Eye (tissue), 1 donor: Measurements from ENCODE around the gene MEGF10.
A peak's percentile ranks its signal among the peaks of the same experiment; 100 is the strongest.
"Not testable (repeated sequence)": the region's sequence is repeated elsewhere in the genome, so short reads cannot be mapped to it uniquely, and the experiment has no call there.

Experiments
- DNase-seq: peaks from one replicate; pipeline ENCODE4 v3.0.0-alpha.2; 2015

The MEGF10 gene

GRCh38 chr5:127290019-127290945, at the start of gene MEGF10:
MEGF10 (plus strand) TSS chr5:127290796; CDS start chr5:127331309, 40,513 bp downstream.
- DNase-seq = peak; percentile 92

- peak; percentile 20 for DNase-seq
These were observed 47.6 kb upstream of the MEGF10 start for GRCh38 chr5:127243011-127243410.

- no peak for DNase-seq
These were observed 35.8 kb upstream of the MEGF10 start for GRCh38 chr5:127254729-127255284.

GRCh38 chr5:127256886-127257597, 33.6 kb upstream of the MEGF10 start:
- no peak for DNase-seq

GRCh38 chr5:127260686-127261085, 29.9 kb upstream of the MEGF10 start:
- DNase-seq = no peak

- DNase-seq = not testable (repeated sequence)
These were observed 25.1 kb upstream of the MEGF10 start for GRCh38 chr5:127265473-127265872.

- DNase-seq = not testable (repeated sequence)
These were observed 22.3 kb upstream of the MEGF10 start for GRCh38 chr5:127268342-127268741.

GRCh38 chr5:127270713-127271112, 19.9 kb upstream of the MEGF10 start:
- DNase-seq = not testable (repeated sequence)

GRCh38 chr5:127275641-127276193, 14.9 kb upstream of the MEGF10 start:
- no peak for DNase-seq

GRCh38 chr5:127280491-127281220, 9.9 kb upstream of the MEGF10 start:
- peak; percentile 30 for DNase-seq

- DNase-seq = no peak
These were observed 9.0 kb upstream of the MEGF10 start for GRCh38 chr5:127281609-127282008.

- no peak for DNase-seq
These were observed 1.9 kb upstream of the MEGF10 start for GRCh38 chr5:127288676-127289075.

- DNase-seq = peak; percentile 60
These were observed 524 bp downstream of the MEGF10 start for GRCh38 chr5:127290946-127291693.

- DNase-seq = no peak
These were observed 1.6 kb downstream of the MEGF10 start for GRCh38 chr5:127292030-127292735.

GRCh38 chr5:127293373-127293772, 2.8 kb downstream of the MEGF10 start:
- no peak for DNase-seq

GRCh38 chr5:127294829-127295228, 4.2 kb downstream of the MEGF10 start:
- DNase-seq = no peak

- DNase-seq = no peak
These were observed 4.9 kb downstream of the MEGF10 start for GRCh38 chr5:127295454-127295853.

GRCh38 chr5:127296321-127296720, 5.7 kb downstream of the MEGF10 start:
- no peak for DNase-seq

GRCh38 chr5:127296894-127297293, 6.3 kb downstream of the MEGF10 start:
- DNase-seq = not testable (repeated sequence)

- DNase-seq = no peak
These were observed 6.9 kb downstream of the MEGF10 start for GRCh38 chr5:127297348-127298035.
